SK-N-SH (cell line): ENCODE results near the gene AFF1. TPM values are rescaled to one million over a fixed set of nuclear protein-coding genes. Genes with fewer than 3 reads are reported as not detected.

Source experiments
- CTCF ChIA-PET: fragments of 300-600, 350-600 bp; formaldehyde crosslinking; extraction: SDS; loops from one replicate; lab custom pipeline; 2021; lab: Yijun Ruan, JAX
- POLR2A ChIA-PET: fragments of 350-600 bp; sonication (Branson Sonifier 250); formaldehyde crosslinking; extraction: SDS; loops from one replicate; lab custom pipeline; 2020; ENCODE audit warnings: antibody characterized with exemption, inconsistent platforms; lab: Yijun Ruan, JAX
- DNase-seq: peaks from one replicate; pipeline ENCODE4 v3.0.0; 2012
- H2AFZ ChIP-seq: fragments of 200-600 bp; sonication (generic); 2 replicates; pipeline ENCODE4 v1.8.1; 2016; ENCODE audit warnings: antibody characterized with exemption, mild to moderate bottlenecking, low read depth
- H3F3A ChIP-seq: fragments of 200-600 bp; sonication (generic); replicated peaks from 2 replicates; pipeline ENCODE3; 2016; ENCODE audit warnings: antibody characterized with exemption, mild to moderate bottlenecking; ENCODE audit not compliant: insufficient read depth
- H3K27ac ChIP-seq, 2 experiments: fragments of 200-500 bp in 1 of 2; fragments of 200-600 bp in 1 of 2; sonication (Bioruptor generic) in 1 of 2; sonication (generic), shearing (Covaris generic) in 1 of 2; 2 replicates each; pipeline versions ENCODE4 v1.5.1 to v1.6.1; 2014 to 2016; ENCODE audit warnings: low read depth in 2 of 2, inconsistent platforms in 1 of 2, low read length in 1 of 2, mild to moderate bottlenecking in 1 of 2, mixed read lengths in 1 of 2
- H3K27me3 ChIP-seq: fragments of 200-600 bp; sonication (generic), shearing (Covaris generic); 2 replicates; pipeline ENCODE4 v1.6.1; 2016; ENCODE audit warnings: mixed run types; ENCODE audit not compliant: insufficient read depth
- H3K36me3 ChIP-seq, 2 experiments: fragments of 200-500 bp in 1 of 2; fragments of 200-600 bp in 1 of 2; sonication (Bioruptor generic) in 1 of 2; sonication (generic) in 1 of 2; replicated peaks in 1 of 2; 2 replicates each; pipeline versions ENCODE3 to v1.5.1; 2014 to 2016; ENCODE audit warnings: low read length in 1 of 2, mild to moderate bottlenecking in 1 of 2; ENCODE audit not compliant: insufficient read depth in 2 of 2, control insufficient read depth in 1 of 2
- H3K4me1 ChIP-seq, 2 experiments: fragments of 200-500 bp in 1 of 2; fragments of 200-600 bp in 1 of 2; sonication (Bioruptor generic) in 1 of 2; sonication (generic), shearing (Covaris generic) in 1 of 2; 2 replicates each; pipeline versions ENCODE4 v1.5.1 to v1.6.1; 2014 to 2016; ENCODE audit warnings: low read depth in 1 of 2, low read length in 1 of 2, mixed run types in 1 of 2; ENCODE audit not compliant: insufficient read depth in 2 of 2, control insufficient read depth in 1 of 2
- H3K4me2 ChIP-seq: fragments of 200-600 bp; sonication (generic), shearing (Covaris generic); 2 replicates; pipeline ENCODE4 v1.6.1; 2017; ENCODE audit warnings: mixed run types
- H3K4me3 ChIP-seq, 2 experiments: fragments of 200-500 bp in 1 of 2; fragments of 200-600 bp in 1 of 2; sonication (Bioruptor generic) in 1 of 2; sonication (generic), shearing (Covaris generic) in 1 of 2; 2 replicates each; pipeline versions ENCODE4 v1.5.1 to v1.8.1; 2014 to 2016; ENCODE audit warnings: low read depth in 2 of 2, inconsistent platforms in 1 of 2, low read length in 1 of 2, mild to moderate bottlenecking in 1 of 2, mixed read lengths in 1 of 2, moderate library complexity in 1 of 2
- H3K79me2 ChIP-seq: fragments of 200-600 bp; sonication (generic); 2 replicates; pipeline ENCODE4 v1.8.1; 2017; ENCODE audit warnings: mild to moderate bottlenecking; ENCODE audit not compliant: insufficient read depth
- H3K9ac ChIP-seq: fragments of 200-600 bp; sonication (generic); 2 replicates; pipeline ENCODE4 v1.6.1; 2017; ENCODE audit warnings: mixed run types
- H3K9me2 ChIP-seq: fragments of 200-600 bp; sonication (generic); 2 replicates; pipeline ENCODE4 v1.6.1; 2017; ENCODE audit warnings: mixed run types
- H3K9me3 ChIP-seq: fragments of 200-600 bp; sonication (generic); 2 replicates; pipeline ENCODE4 v1.6.1; 2017; ENCODE audit warnings: mixed run types, mild to moderate bottlenecking, moderate library complexity
- H4K20me1 ChIP-seq: fragments of 200-600 bp; sonication (generic); 2 replicates; pipeline ENCODE4 v1.6.1; 2017; ENCODE audit warnings: mild to moderate bottlenecking, mixed run types; ENCODE audit not compliant: insufficient read depth
- CHD2 ChIP-seq: fragments of 150-350 bp; IDR thresholded peaks from 2 replicates; pipeline ENCODE4 v1.6.1; 2018; ENCODE audit warnings: low read length; ENCODE audit not compliant: partially characterized antibody
- EZH2phosphoT487 ChIP-seq: fragments of 200-600 bp; sonication (generic); IDR thresholded peaks from 2 replicates; pipeline ENCODE4 v1.6.1; 2017; ENCODE audit warnings: low read depth, mixed run types, mild to moderate bottlenecking, antibody characterized with exemption, moderate library complexity, borderline replicate concordance
- FOSL2 ChIP-seq: IDR thresholded peaks from 2 replicates; pipeline ENCODE4 v1.4.0; 2012; ENCODE audit warnings: low read depth, mild to moderate bottlenecking, moderate library complexity, borderline replicate concordance
- FOXJ3 ChIP-seq: sonication (generic); formaldehyde crosslinking; IDR thresholded peaks from 2 replicates; pipeline ENCODE4 v1.5.1; 2020; ENCODE audit warnings: mild to moderate bottlenecking, missing genetic modification reagents
- FOXM1 ChIP-seq: IDR thresholded peaks from 2 replicates; pipeline ENCODE4 v1.4.0; 2012; ENCODE audit warnings: low read depth, mild to moderate bottlenecking
- GABPA ChIP-seq: IDR thresholded peaks from 2 replicates; pipeline ENCODE4 v1.4.0; 2012; ENCODE audit warnings: low read depth, mild to moderate bottlenecking
- NFIC ChIP-seq: IDR thresholded peaks from 2 replicates; pipeline ENCODE4 v1.4.0; 2012; ENCODE audit warnings: borderline replicate concordance
- POLR2AphosphoS5 ChIP-seq: IDR thresholded peaks from 2 replicates; pipeline ENCODE4 v1.6.1; 2012; ENCODE audit warnings: low read depth, low read length
- RAD21 ChIP-seq: IDR thresholded peaks from 2 replicates; pipeline ENCODE4 v1.6.1; 2012; ENCODE audit warnings: mild to moderate bottlenecking, low read length
- RCOR1 ChIP-seq: fragments of 150-350 bp; IDR thresholded peaks from 2 replicates; pipeline ENCODE4 v1.6.1; 2017; ENCODE audit warnings: antibody characterized with exemption, low read length
- RXRA ChIP-seq: IDR thresholded peaks from 2 replicates; pipeline ENCODE4 v1.4.0; 2012; ENCODE audit warnings: low read depth, mild to moderate bottlenecking, borderline replicate concordance
- SIN3A ChIP-seq: IDR thresholded peaks from 2 replicates; pipeline ENCODE4 v1.6.1; 2012; ENCODE audit warnings: low read depth, mild to moderate bottlenecking, low read length, moderate library complexity, borderline replicate concordance
- SMC3 ChIP-seq: IDR thresholded peaks from 2 replicates; pipeline ENCODE4 v1.6.1; 2012; ENCODE audit warnings: low read depth, low read length, improper control_type of control experiment
- TEAD4 ChIP-seq: IDR thresholded peaks from 2 replicates; pipeline ENCODE4 v1.4.0; 2012; ENCODE audit warnings: mild to moderate bottlenecking, borderline replicate concordance; ENCODE audit not compliant: insufficient read depth
- USF1 ChIP-seq: IDR thresholded peaks from 2 replicates; pipeline ENCODE4 v1.4.0; 2012; ENCODE audit warnings: low read depth, borderline replicate concordance
- WGBS: methylation state at CpG from one replicate; pipeline ENCODE4 v1.1.6; 2017; ENCODE audit warnings: low lambda C conversion rate; 5-methylcytosine and 5-hydroxymethylcytosine counted together
- polyA plus RNA-seq, 3 experiments: library from polyadenylated mRNA; depleted of rRNA; stranded (reverse); fragments of >200 nt; gene quantifications; 2 replicates each; pipeline ENCODE4 v1.2.3, GENCODE V29; 2012
- TF ChIP-seq, protein P1 (sequence below): fragments of 150-350 bp; IDR thresholded peaks from 2 replicates; pipeline ENCODE4 v1.6.1; 2017; ENCODE audit warnings: antibody characterized with exemption, low read length, low read depth, borderline replicate concordance
- TF ChIP-seq, protein P2 (sequence below): IDR thresholded peaks from 2 replicates; pipeline ENCODE4 v1.4.0; 2012; ENCODE audit warnings: low read depth, borderline replicate concordance
- TF ChIP-seq, protein P3 (sequence below): fragments of 150-350 bp; IDR thresholded peaks from 2 replicates; pipeline ENCODE4 v1.6.1; 2016; ENCODE audit warnings: mild to moderate bottlenecking, low read depth, low read length

The AFF1 gene
- polyA plus RNA-seq, 1 of the 3 experiments (the other 2 are of a cell fraction) = 2.7 TPM

DNA sequence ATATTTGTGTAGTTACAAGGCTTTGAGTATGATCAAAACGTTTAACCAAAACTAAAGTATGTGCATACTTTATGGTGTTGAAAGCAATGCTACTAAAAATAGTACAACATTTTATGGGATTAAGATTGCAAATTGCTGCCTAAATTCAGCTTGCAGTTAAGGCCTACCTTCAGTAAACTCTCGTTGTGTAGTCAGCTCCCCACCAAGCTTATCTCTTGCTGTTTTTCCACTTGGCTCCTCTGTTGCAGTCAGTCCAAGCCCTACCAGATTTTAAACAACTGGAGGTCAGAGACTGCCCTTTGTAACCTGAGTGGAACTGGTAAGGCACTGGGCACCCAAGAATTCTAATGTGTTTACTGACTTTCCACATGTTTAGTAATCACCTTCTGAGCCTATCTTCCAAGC is 25.7 kb downstream of the AFF1 start (continued):
- TF ChIP-seq SIN3A = no peak
- TF ChIP-seq CHD2 = no peak

- Histone ChIP-seq H3K9ac (no peak overlapping the region), H3K4me2 (no peak overlapping the region), H3K9me2 (no peaks in the 10 kb centered on the region), H3K4me1 (peaks cover 0 to 4% of the 10 kb centered on the region in 2 experiments; a peak in 2 of 4 replicates), H3K27me3 (no peaks in the 10 kb centered on the region), H3F3A (peaks cover 12% of the 10 kb centered on the region), H3K4me3 (no peak overlapping the region), H3K9me3 (no peaks in the 10 kb centered on the region), H2AFZ (no peak overlapping the region), H3K27ac (no peak overlapping the region), H3K79me2 (no peaks in the 10 kb centered on the region), H3K36me3 (no peaks in the 10 kb centered on the region), H4K20me1 (no peaks in the 10 kb centered on the region)
- no peak for TF ChIP-seq USF1
- no peak for TF ChIP-seq NFIC
- TF ChIP-seq TEAD4 = no peak
- TF ChIP-seq EZH2phosphoT487 = no peak
- TF ChIP-seq, protein P1, sequence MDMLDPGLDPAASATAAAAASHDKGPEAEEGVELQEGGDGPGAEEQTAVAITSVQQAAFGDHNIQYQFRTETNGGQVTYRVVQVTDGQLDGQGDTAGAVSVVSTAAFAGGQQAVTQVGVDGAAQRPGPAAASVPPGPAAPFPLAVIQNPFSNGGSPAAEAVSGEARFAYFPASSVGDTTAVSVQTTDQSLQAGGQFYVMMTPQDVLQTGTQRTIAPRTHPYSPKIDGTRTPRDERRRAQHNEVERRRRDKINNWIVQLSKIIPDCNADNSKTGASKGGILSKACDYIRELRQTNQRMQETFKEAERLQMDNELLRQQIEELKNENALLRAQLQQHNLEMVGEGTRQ = no peak
- no peak for TF ChIP-seq RCOR1
- TF ChIP-seq FOXJ3 (CRISPR knock-in tag) = no peak
- TF ChIP-seq GABPA = no peak
- no peak for TF ChIP-seq RXRA
- no peak for TF ChIP-seq POLR2AphosphoS5
- no peak for TF ChIP-seq RAD21
- no peak for TF ChIP-seq FOSL2
- TF ChIP-seq FOXM1 = no peak
- TF ChIP-seq, protein P2, sequence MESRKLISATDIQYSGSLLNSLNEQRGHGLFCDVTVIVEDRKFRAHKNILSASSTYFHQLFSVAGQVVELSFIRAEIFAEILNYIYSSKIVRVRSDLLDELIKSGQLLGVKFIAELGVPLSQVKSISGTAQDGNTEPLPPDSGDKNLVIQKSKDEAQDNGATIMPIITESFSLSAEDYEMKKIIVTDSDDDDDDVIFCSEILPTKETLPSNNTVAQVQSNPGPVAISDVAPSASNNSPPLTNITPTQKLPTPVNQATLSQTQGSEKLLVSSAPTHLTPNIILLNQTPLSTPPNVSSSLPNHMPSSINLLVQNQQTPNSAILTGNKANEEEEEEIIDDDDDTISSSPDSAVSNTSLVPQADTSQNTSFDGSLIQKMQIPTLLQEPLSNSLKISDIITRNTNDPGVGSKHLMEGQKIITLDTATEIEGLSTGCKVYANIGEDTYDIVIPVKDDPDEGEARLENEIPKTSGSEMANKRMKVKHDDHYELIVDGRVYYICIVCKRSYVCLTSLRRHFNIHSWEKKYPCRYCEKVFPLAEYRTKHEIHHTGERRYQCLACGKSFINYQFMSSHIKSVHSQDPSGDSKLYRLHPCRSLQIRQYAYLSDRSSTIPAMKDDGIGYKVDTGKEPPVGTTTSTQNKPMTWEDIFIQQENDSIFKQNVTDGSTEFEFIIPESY = no peak
- no peak for TF ChIP-seq SMC3
- TF ChIP-seq, protein P3, sequence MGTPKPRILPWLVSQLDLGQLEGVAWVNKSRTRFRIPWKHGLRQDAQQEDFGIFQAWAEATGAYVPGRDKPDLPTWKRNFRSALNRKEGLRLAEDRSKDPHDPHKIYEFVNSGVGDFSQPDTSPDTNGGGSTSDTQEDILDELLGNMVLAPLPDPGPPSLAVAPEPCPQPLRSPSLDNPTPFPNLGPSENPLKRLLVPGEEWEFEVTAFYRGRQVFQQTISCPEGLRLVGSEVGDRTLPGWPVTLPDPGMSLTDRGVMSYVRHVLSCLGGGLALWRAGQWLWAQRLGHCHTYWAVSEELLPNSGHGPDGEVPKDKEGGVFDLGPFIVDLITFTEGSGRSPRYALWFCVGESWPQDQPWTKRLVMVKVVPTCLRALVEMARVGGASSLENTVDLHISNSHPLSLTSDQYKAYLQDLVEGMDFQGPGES = no peak
- POLR2A ChIA-PET = no interaction called here
- DNase-seq = no peak
- CTCF ChIA-PET = interaction anchor here (1.3 kb wide), 1 partner anchor 19 kb away, joined by 3 read pairs; no protein-coding TSS in a partner anchor
- WGBS = 94% methylated on average over 4 of the region's 4 CpGs
Measured at GRCh38 chr4:86961116-86961515, 26.3 kb downstream of the AFF1 start.
